WI38 (cell line): ENCODE results near the gene POLR3E.

ENCODE experiments used
- H3K4me3 ChIP-seq: 2 replicates; pipeline ENCODE4 v1.5.1; 2011; ENCODE audit warnings: low read depth, mild to moderate bottlenecking, control low read depth, low read length
- TF ChIP-seq, protein P1 (sequence below): IDR thresholded peaks from 2 replicates; pipeline ENCODE4 v1.5.1; 2012; ENCODE audit warnings: low read depth, mild to moderate bottlenecking, control low read depth, low read length

The POLR3E gene

GRCh38 chr16:22317625-22318024, 20.4 kb downstream of the POLR3E start:
- TF ChIP-seq, protein P1, sequence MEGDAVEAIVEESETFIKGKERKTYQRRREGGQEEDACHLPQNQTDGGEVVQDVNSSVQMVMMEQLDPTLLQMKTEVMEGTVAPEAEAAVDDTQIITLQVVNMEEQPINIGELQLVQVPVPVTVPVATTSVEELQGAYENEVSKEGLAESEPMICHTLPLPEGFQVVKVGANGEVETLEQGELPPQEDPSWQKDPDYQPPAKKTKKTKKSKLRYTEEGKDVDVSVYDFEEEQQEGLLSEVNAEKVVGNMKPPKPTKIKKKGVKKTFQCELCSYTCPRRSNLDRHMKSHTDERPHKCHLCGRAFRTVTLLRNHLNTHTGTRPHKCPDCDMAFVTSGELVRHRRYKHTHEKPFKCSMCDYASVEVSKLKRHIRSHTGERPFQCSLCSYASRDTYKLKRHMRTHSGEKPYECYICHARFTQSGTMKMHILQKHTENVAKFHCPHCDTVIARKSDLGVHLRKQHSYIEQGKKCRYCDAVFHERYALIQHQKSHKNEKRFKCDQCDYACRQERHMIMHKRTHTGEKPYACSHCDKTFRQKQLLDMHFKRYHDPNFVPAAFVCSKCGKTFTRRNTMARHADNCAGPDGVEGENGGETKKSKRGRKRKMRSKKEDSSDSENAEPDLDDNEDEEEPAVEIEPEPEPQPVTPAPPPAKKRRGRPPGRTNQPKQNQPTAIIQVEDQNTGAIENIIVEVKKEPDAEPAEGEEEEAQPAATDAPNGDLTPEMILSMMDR = no peak
- no peak overlapping the region for H3K4me3 ChIP-seq

GRCh38 chr16:22318690-22319358, 21.6 kb downstream of the POLR3E start:
- no peak overlapping the region for H3K4me3 ChIP-seq
- TF ChIP-seq, protein P1 = peak; percentile 54

GRCh38 chr16:22320572-22321339, 23.5 kb downstream of the POLR3E start:
- H3K4me3 ChIP-seq = no peak overlapping the region

GRCh38 chr16:22321340-22322001, 24.3 kb downstream of the POLR3E start:
- TF ChIP-seq, protein P1 = peak; percentile 85
- no peak overlapping the region for H3K4me3 ChIP-seq

More at GRCh38 chr16:22320572-22321339, 23.5 kb downstream of the POLR3E start:
- TF ChIP-seq, protein P1 = no peak

DNA sequence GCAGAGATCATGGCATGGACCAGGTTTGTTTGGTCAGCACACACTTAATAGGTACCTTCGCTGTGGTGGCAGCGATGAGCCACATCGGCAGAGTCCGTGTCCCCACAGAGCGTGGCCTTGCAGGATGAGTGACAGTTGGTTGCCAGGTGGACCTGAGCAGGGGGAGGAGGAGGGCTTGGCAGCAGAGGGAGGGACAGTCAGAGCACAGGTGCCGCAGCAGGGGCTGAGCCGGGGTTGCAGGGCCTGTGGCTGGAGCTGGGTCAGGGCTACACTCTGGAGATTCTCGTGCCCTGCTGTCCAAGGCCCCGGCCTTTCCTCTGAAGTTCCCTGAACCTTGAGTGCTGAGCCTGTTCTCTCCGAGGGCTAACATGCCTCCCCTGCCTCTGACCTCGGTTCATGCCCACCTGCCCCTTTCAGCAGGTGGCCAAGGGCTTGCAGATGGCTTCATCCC, 24.8 kb downstream of the POLR3E start:
- TF ChIP-seq, protein P1 = no peak

DNA sequence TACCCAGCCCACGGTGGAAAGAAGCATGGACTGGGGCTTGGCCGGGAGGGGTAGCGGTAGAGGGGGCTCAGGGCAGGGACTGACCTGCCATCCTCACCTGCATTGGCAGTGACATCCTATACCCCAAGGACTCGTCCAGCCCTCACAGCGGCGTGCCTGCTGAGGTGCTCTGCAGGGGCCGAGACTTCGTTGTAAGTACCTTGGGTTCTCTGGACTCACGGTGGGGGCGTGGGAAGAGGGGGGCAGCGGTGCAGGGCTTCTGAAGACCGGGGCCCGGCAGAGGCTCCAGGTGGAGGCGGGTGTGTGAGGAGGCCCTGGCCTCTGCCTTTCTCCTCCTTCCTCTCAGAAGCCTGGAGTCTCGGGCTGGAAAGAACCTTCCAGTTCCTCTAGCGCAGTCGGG, 25.5 kb downstream of the POLR3E start:
- TF ChIP-seq, protein P1 = no peak
- no peak overlapping the region for H3K4me3 ChIP-seq

More for the DNA sequence above, 24.8 kb downstream of the POLR3E start:
- no peak overlapping the region for H3K4me3 ChIP-seq
